PC-9 (cell line): Measurements from ENCODE around the gene CELF4. TPM values are rescaled to one million over a fixed set of nuclear protein-coding genes. Genes with fewer than 3 reads are reported as not detected.

ENCODE experiments used
- BruUV-seq: library from RNA; stranded (reverse); fragments of 400-500 nt; replicated peaks from 2 replicates; lab custom pipeline; 2021; lab: Mats Ljungman, UMichigan
- CTCF ChIA-PET: fragments of 300-600 bp; sonication (Branson Sonifier 250); formaldehyde crosslinking; loops from one replicate; lab custom pipeline; 2022; ENCODE audit warnings: antibody characterized with exemption; lab: Charles Lee
- POLR2A ChIA-PET: fragments of 300-600 bp; sonication (Branson Sonifier 250); formaldehyde crosslinking; loops from one replicate; lab custom pipeline; 2022; ENCODE audit warnings: antibody characterized with exemption; ENCODE audit not compliant: unreplicated experiment; lab: Charles Lee
- DNase-seq, 2 experiments: peaks; one replicate each; pipeline versions ENCODE4 v3.0.0 to v3.0.0-alpha.2; 2015 to 2022; ENCODE audit warnings: mixed read lengths in 1 of 2
- H2AFZ ChIP-seq: fragments of 200-600 bp; sonication (generic); 2 replicates; pipeline ENCODE4 v1.8.1; 2017; ENCODE audit warnings: antibody characterized with exemption
- H3F3A ChIP-seq: fragments of 200-600 bp; sonication (generic); 2 replicates; pipeline ENCODE4 v1.8.1; 2017; ENCODE audit warnings: antibody characterized with exemption, mild to moderate bottlenecking, low read depth; ENCODE audit not compliant: insufficient read depth
- H3K27ac ChIP-seq: fragments of 200-600 bp; sonication (generic); 2 replicates; pipeline ENCODE4 v1.6.1; 2016; ENCODE audit warnings: mixed run types
- H3K27me3 ChIP-seq: fragments of 200-600 bp; sonication (generic); 2 replicates; pipeline ENCODE4 v1.6.1; 2016; ENCODE audit warnings: low read depth, mixed run types; ENCODE audit not compliant: insufficient read depth
- H3K36me3 ChIP-seq: fragments of 200-600 bp; sonication (generic); 2 replicates; pipeline ENCODE4 v1.6.1; 2016; ENCODE audit warnings: low read depth, mixed run types
- H3K4me1 ChIP-seq: fragments of 200-600 bp; sonication (generic); replicated peaks from 2 replicates; pipeline ENCODE4 v1.6.1; 2016; ENCODE audit warnings: mixed run types; ENCODE audit not compliant: insufficient read depth
- H3K4me2 ChIP-seq: fragments of 200-600 bp; sonication (generic); 2 replicates; pipeline ENCODE4 v1.6.1; 2017; ENCODE audit warnings: mixed run types
- H3K4me3 ChIP-seq: fragments of 200-600 bp; sonication (generic); 2 replicates; pipeline ENCODE4 v1.6.1; 2016; ENCODE audit warnings: mixed run types
- H3K79me2 ChIP-seq: fragments of 200-600 bp; sonication (generic); 2 replicates; pipeline ENCODE4 v1.6.1; 2017; ENCODE audit warnings: low read depth, mixed run types
- H3K9me2 ChIP-seq: fragments of 200-600 bp; sonication (generic); 2 replicates; pipeline ENCODE4 v1.8.1; 2017; ENCODE audit warnings: mild to moderate bottlenecking; ENCODE audit not compliant: insufficient read depth
- H3K9me3 ChIP-seq: fragments of 200-600 bp; sonication (generic); 2 replicates; pipeline ENCODE4 v1.8.1; 2016; ENCODE audit warnings: low read depth; ENCODE audit not compliant: insufficient read depth
- H4K20me1 ChIP-seq: fragments of 200-600 bp; sonication (generic); 2 replicates; pipeline ENCODE4 v1.8.1; 2017; ENCODE audit not compliant: insufficient read depth
- EZH2 ChIP-seq: fragments of 200-600 bp; sonication (generic); IDR thresholded peaks from 2 replicates; pipeline ENCODE4 v1.8.0; 2017; ENCODE audit warnings: antibody characterized with exemption, low read depth
- intact Hi-C: fragments of 100-400 bp; cut with micrococcal nuclease; formaldehyde crosslinking; loops from one replicate; pipeline ENCODE4 v1.10.0; 2022; ENCODE audit not compliant: unreplicated experiment
- total RNA-seq: library from RNA; stranded (reverse); gene quantifications from 2 replicates; pipeline ENCODE4 v1.2.3, GENCODE V29; 2021
- TF ChIP-seq, protein P1 (sequence below): fragments of 200-600 bp; sonication (generic); conservative IDR thresholded peaks from 2 replicates; pipeline ENCODE4 v1.6.1; 2017; ENCODE audit warnings: mixed run types, antibody characterized with exemption, mild to moderate bottlenecking, moderate library complexity

The CELF4 gene
- total RNA-seq, 1 experiment from 2014 or later = 1.2 TPM

DNA sequence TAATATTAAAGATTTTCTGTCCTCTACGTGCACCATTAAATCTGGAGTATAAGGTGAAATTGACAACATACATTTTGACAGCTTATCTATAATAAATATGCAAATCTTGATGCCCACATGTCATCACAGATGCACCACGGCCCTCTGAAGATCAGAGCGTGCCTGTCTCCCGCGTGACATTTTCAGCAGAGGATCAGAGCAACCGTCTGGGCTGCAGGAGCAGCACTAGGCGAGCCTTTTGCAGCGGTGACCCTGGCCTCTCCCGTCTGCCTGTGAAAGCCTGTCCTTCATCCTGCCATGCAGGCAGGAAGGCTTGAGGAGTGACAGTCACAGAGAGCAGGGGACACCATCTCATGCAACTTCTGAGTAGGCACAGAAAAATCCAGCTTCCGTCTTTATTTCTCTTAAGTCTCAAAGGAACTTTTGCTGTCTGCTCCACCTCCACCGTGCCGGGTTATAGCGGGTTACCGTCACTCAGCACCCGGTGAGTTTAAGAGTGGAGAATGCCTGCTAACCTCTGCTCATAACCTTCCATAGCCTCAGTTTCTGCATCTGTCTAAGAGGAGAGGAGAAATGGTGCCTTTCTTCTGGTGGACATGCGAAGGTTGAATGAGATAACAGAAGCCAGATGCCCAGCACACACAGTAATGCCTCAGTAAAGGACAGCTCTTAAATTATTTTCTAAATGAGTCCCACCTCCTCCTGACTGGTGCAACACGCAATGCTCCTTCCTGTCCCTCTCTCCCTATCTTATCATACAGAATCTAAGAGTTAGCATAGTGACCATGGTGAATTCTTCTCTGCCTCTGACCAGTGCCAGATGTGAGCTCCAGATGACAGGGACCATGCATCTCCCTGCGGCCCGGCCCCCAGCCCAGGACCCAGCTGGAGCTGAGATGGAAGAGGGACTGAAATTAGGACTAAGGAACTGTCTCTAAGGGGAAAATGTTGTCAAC lies 43.8 kb downstream of the CELF4 start:
- H3K9me2 ChIP-seq = no peaks in the 10 kb centered on the region
- H3F3A ChIP-seq = no peaks in the 10 kb centered on the region
- BruUV-seq = no TSS peak
- DNase-seq = no peak
- ChIA-PET POLR2A (no interaction called here), CTCF (no interaction called here)
- H3K9me3 ChIP-seq = no peaks in the 10 kb centered on the region
- H3K4me3 ChIP-seq = no peak overlapping the region
- H3K4me1 ChIP-seq = no peaks in the 10 kb centered on the region
- H3K36me3 ChIP-seq = no peaks in the 10 kb centered on the region
- intact Hi-C loops = no loop called here
- H3K79me2 ChIP-seq = no peaks in the 10 kb centered on the region
- H3K27me3 ChIP-seq = peaks cover 36% of the 10 kb centered on the region
- no peak overlapping the region for H3K27ac ChIP-seq
- no peaks in the 10 kb centered on the region for H4K20me1 ChIP-seq
- H3K4me2 ChIP-seq = no peak overlapping the region
- no peak overlapping the region for H2AFZ ChIP-seq
- no peak for TF ChIP-seq EZH2
- TF ChIP-seq, protein P1, sequence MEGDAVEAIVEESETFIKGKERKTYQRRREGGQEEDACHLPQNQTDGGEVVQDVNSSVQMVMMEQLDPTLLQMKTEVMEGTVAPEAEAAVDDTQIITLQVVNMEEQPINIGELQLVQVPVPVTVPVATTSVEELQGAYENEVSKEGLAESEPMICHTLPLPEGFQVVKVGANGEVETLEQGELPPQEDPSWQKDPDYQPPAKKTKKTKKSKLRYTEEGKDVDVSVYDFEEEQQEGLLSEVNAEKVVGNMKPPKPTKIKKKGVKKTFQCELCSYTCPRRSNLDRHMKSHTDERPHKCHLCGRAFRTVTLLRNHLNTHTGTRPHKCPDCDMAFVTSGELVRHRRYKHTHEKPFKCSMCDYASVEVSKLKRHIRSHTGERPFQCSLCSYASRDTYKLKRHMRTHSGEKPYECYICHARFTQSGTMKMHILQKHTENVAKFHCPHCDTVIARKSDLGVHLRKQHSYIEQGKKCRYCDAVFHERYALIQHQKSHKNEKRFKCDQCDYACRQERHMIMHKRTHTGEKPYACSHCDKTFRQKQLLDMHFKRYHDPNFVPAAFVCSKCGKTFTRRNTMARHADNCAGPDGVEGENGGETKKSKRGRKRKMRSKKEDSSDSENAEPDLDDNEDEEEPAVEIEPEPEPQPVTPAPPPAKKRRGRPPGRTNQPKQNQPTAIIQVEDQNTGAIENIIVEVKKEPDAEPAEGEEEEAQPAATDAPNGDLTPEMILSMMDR = no peak

DNA sequence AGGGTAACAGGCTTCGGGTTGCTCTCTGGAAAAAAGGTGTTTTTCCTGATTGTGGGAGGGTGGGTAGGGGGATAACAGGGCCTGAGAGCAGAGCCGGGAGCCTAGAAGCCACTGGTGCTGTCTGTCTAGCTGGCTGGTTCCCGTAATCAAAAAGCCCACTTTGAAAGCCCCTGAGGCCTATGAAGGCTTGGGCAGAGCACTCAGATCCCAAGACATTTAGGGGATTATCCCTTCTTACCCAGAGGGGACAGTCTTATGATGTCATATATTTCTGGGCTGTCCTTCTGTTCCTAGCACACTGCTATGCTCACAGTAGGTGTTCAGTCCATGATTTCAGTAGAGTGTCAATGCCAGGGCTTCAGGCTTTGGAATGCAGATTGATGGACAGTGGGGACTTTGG lies 45.1 kb downstream of the CELF4 start:
- Histone ChIP-seq H3K4me3 (no peak overlapping the region), H3F3A (no peaks in the 10 kb centered on the region), H4K20me1 (no peaks in the 10 kb centered on the region), H2AFZ (no peak overlapping the region), H3K36me3 (no peaks in the 10 kb centered on the region), H3K4me2 (no peak overlapping the region), H3K27me3 (peaks cover 27% of the 10 kb centered on the region), H3K27ac (no peak overlapping the region), H3K79me2 (no peaks in the 10 kb centered on the region), H3K4me1 (no peaks in the 10 kb centered on the region), H3K9me2 (no peaks in the 10 kb centered on the region), H3K9me3 (no peaks in the 10 kb centered on the region)
- POLR2A ChIA-PET = no interaction called here
- intact Hi-C loops = no loop called here
- BruUV-seq = no TSS peak
- TF ChIP-seq, protein P1 = no peak
- CTCF ChIA-PET = no interaction called here
- DNase-seq = no peak

- BruUV-seq = no TSS peak
- Histone ChIP-seq H3K4me1 (no peaks in the 10 kb centered on the region), H3K36me3 (no peaks in the 10 kb centered on the region), H3K79me2 (no peaks in the 10 kb centered on the region), H3K9me3 (no peaks in the 10 kb centered on the region), H3K27ac (no peak overlapping the region), H3K4me2 (no peak overlapping the region), H3F3A (no peaks in the 10 kb centered on the region), H4K20me1 (no peaks in the 10 kb centered on the region), H3K9me2 (no peaks in the 10 kb centered on the region), H3K4me3 (no peak overlapping the region), H3K27me3 (peaks cover 25% of the 10 kb centered on the region), H2AFZ (no peak overlapping the region)
- ChIA-PET CTCF (no interaction called here), POLR2A (no interaction called here)
- no peak for DNase-seq
- intact Hi-C loops = no loop called here
- TF ChIP-seq EZH2 = no peak
- TF ChIP-seq, protein P1 = no peak
These were observed 46.0 kb downstream of the CELF4 start for GRCh38 chr18:37519510-37520135.
